Stimulated activated naive B cell treated with anti-CD40 and anti-IgM and Interleukin-4, amounts not matched to agents 10 μg/mL and 1 μg/mL and 100 μg/mL, for 72 hours (primary cell): ENCODE data around the gene TSHZ3.

ENCODE experiments used
- ATAC-seq, 2 donors: fragments of 150-1000 bp; cut with Tn5 transposase; replicated peaks; 2 replicates each; pipeline ENCODE4 v1.10.0; 2021; ENCODE audit warnings: moderate library complexity in 1 of 2
- DNase-seq: peaks from one replicate; pipeline ENCODE4 v3.0.0; 2021
- H3K27ac Mint-ChIP-seq: one replicate; pipeline ENCODE4 v1.8.0; 2022; ENCODE audit warnings: mild to moderate bottlenecking, mixed read lengths
- H3K27me3 Mint-ChIP-seq, 2 donors: one replicate each; pipeline ENCODE4 v1.8.0; 2022; ENCODE audit warnings: mixed read lengths in 2 of 2
- H3K36me3 Mint-ChIP-seq, 2 donors: one replicate each; pipeline ENCODE4 v1.8.0; 2022; ENCODE audit warnings: mixed read lengths in 2 of 2, mild to moderate bottlenecking in 1 of 2
- H3K4me1 Mint-ChIP-seq, 2 donors: one replicate each; pipeline ENCODE4 v1.8.0; 2022; ENCODE audit warnings: mixed read lengths in 2 of 2, mild to moderate bottlenecking in 1 of 2
- H3K4me3 Mint-ChIP-seq, 2 donors: one replicate each; pipeline ENCODE4 v1.8.0; 2022; ENCODE audit warnings: mild to moderate bottlenecking in 2 of 2, mixed read lengths in 2 of 2, moderate library complexity in 1 of 2
- H3K9me3 Mint-ChIP-seq, 2 donors: one replicate each; pipeline ENCODE4 v1.8.0; 2022; ENCODE audit warnings: mixed read lengths in 2 of 2, mild to moderate bottlenecking in 1 of 2

Gene TSHZ3

GRCh38 chr19:31337008-31337914 lies 12.0 kb downstream of the TSHZ3 start:
- H3K27ac Mint-ChIP-seq, result no peak overlapping the region
- peaks cover 46 to 72% of the 10 kb centered on the region in 2 donors for H3K27me3 Mint-ChIP-seq

GRCh38 chr19:31335716-31336115 lies 13.5 kb downstream of the TSHZ3 start:
- Mint-ChIP-seq H3K27ac (no peak overlapping the region), H3K4me1 (peaks cover 0 to 6% of the 10 kb centered on the region in 2 donors), H3K36me3 (peaks cover 0 to 2% of the 10 kb centered on the region in 2 donors), H3K9me3 (no peaks in the 10 kb centered on the region), H3K27me3 (peaks cover 39 to 60% of the 10 kb centered on the region in 2 donors), H3K4me3 (no peak overlapping the region)
- ATAC-seq (no peak), DNase-seq (no peak)

More at GRCh38 chr19:31337008-31337914, 12.0 kb downstream of the TSHZ3 start:
- no peaks in the 10 kb centered on the region for H3K9me3 Mint-ChIP-seq
- peaks cover 0 to 2% of the 10 kb centered on the region in 2 donors for H3K36me3 Mint-ChIP-seq
- H3K4me1 Mint-ChIP-seq, result peaks cover 0 to 6% of the 10 kb centered on the region in 2 donors
- H3K4me3 Mint-ChIP-seq, result no peak overlapping the region
- ATAC-seq, result no peak
- DNase-seq, result no peak

- Mint-ChIP-seq H3K27ac (no peak overlapping the region), H3K27me3 (peaks cover 34 to 53% of the 10 kb centered on the region in 2 donors), H3K4me1 (peaks cover 0 to 5% of the 10 kb centered on the region in 2 donors), H3K36me3 (peaks cover 0 to 2% of the 10 kb centered on the region in 2 donors), H3K4me3 (no peak overlapping the region), H3K9me3 (no peaks in the 10 kb centered on the region)
- ATAC-seq, result no peak
- DNase-seq, result no peak
These were observed 14.2 kb downstream of the TSHZ3 start for GRCh38 chr19:31334849-31335624.

GRCh38 chr19:31334101-31334848 lies 15.0 kb downstream of the TSHZ3 start:
- peaks cover 0 to 1% of the 10 kb centered on the region in 2 donors for H3K4me1 Mint-ChIP-seq
- peaks cover 0 to 2% of the 10 kb centered on the region in 2 donors for H3K36me3 Mint-ChIP-seq

GRCh38 chr19:31332096-31332495 lies 17.1 kb downstream of the TSHZ3 start:
- no peak for DNase-seq

More at GRCh38 chr19:31334101-31334848, 15.0 kb downstream of the TSHZ3 start:
- H3K27ac Mint-ChIP-seq, result no peak overlapping the region
- DNase-seq (no peak), ATAC-seq (no peak)
- H3K9me3 Mint-ChIP-seq, result no peaks in the 10 kb centered on the region
- H3K4me3 Mint-ChIP-seq, result no peak overlapping the region
- peaks cover 28 to 45% of the 10 kb centered on the region in 2 donors for H3K27me3 Mint-ChIP-seq

GRCh38 chr19:31331536-31331935 lies 17.7 kb downstream of the TSHZ3 start:
- Mint-ChIP-seq H3K27ac (no peak overlapping the region), H3K27me3 (peaks cover 9 to 28% of the 10 kb centered on the region in 2 donors), H3K36me3 (no peaks in the 10 kb centered on the region), H3K4me3 (no peak overlapping the region), H3K4me1 (no peaks in the 10 kb centered on the region), H3K9me3 (no peaks in the 10 kb centered on the region)
- no peak for ATAC-seq
- no peak for DNase-seq

More at GRCh38 chr19:31332096-31332495, 17.1 kb downstream of the TSHZ3 start:
- Mint-ChIP-seq H3K4me3 (no peak overlapping the region), H3K27me3 (peaks cover 12 to 28% of the 10 kb centered on the region in 2 donors), H3K9me3 (no peaks in the 10 kb centered on the region), H3K36me3 (no peaks in the 10 kb centered on the region), H3K4me1 (no peaks in the 10 kb centered on the region), H3K27ac (no peak overlapping the region)
- ATAC-seq, result no peak

- no peak overlapping the region for H3K27ac Mint-ChIP-seq
- no peak overlapping the region for H3K4me3 Mint-ChIP-seq
- DNase-seq, result no peak
- H3K36me3 Mint-ChIP-seq, result no peaks in the 10 kb centered on the region
- no peaks in the 10 kb centered on the region for H3K9me3 Mint-ChIP-seq
- H3K4me1 Mint-ChIP-seq, result no peaks in the 10 kb centered on the region
- peaks cover 8 to 21% of the 10 kb centered on the region in 2 donors for H3K27me3 Mint-ChIP-seq
- no peak for ATAC-seq
These were observed 18.5 kb downstream of the TSHZ3 start for GRCh38 chr19:31330761-31331160.

- Mint-ChIP-seq H3K27me3 (peaks cover 2 to 15% of the 10 kb centered on the region in 2 donors), H3K9me3 (no peaks in the 10 kb centered on the region), H3K4me1 (no peaks in the 10 kb centered on the region), H3K27ac (no peak overlapping the region), H3K4me3 (no peak overlapping the region), H3K36me3 (no peaks in the 10 kb centered on the region)
- ATAC-seq (no peak), DNase-seq (no peak)
These were observed 19.0 kb downstream of the TSHZ3 start for GRCh38 chr19:31330237-31330636.

GRCh38 chr19:31329819-31330218 lies 19.4 kb downstream of the TSHZ3 start:
- Mint-ChIP-seq H3K4me1 (no peaks in the 10 kb centered on the region), H3K36me3 (no peaks in the 10 kb centered on the region), H3K9me3 (no peaks in the 10 kb centered on the region), H3K27me3 (peaks cover 0 to 11% of the 10 kb centered on the region in 2 donors), H3K27ac (no peak overlapping the region), H3K4me3 (no peak overlapping the region)
- no peak for ATAC-seq
- no peak for DNase-seq

GRCh38 chr19:31328238-31328637 lies 21.0 kb downstream of the TSHZ3 start:
- Mint-ChIP-seq H3K4me1 (no peaks in the 10 kb centered on the region), H3K36me3 (no peaks in the 10 kb centered on the region), H3K27me3 (peaks cover 0 to 2% of the 10 kb centered on the region in 2 donors), H3K27ac (no peak overlapping the region), H3K4me3 (no peak overlapping the region), H3K9me3 (no peaks in the 10 kb centered on the region)
- DNase-seq, result no peak
- ATAC-seq, result no peak

GRCh38 chr19:31326329-31327028 lies 22.8 kb downstream of the TSHZ3 start:
- ATAC-seq (no peak), DNase-seq (no peak)
- no peak overlapping the region for H3K4me3 Mint-ChIP-seq
- H3K27me3 Mint-ChIP-seq, result no peaks in the 10 kb centered on the region
- no peaks in the 10 kb centered on the region for H3K36me3 Mint-ChIP-seq
- no peaks in the 10 kb centered on the region for H3K4me1 Mint-ChIP-seq
- H3K9me3 Mint-ChIP-seq, result no peaks in the 10 kb centered on the region
- H3K27ac Mint-ChIP-seq, result no peak overlapping the region

GRCh38 chr19:31325342-31325741 lies 23.9 kb downstream of the TSHZ3 start:
- no peaks in the 10 kb centered on the region for H3K27me3 Mint-ChIP-seq
- no peak overlapping the region for H3K27ac Mint-ChIP-seq
- DNase-seq (no peak), ATAC-seq (no peak)
- no peak overlapping the region for H3K4me3 Mint-ChIP-seq
- H3K36me3 Mint-ChIP-seq, result no peaks in the 10 kb centered on the region
- H3K4me1 Mint-ChIP-seq, result no peaks in the 10 kb centered on the region
- no peaks in the 10 kb centered on the region for H3K9me3 Mint-ChIP-seq

GRCh38 chr19:31319465-31319864 lies 29.8 kb downstream of the TSHZ3 start:
- Mint-ChIP-seq H3K36me3 (no peaks in the 10 kb centered on the region), H3K9me3 (no peaks in the 10 kb centered on the region), H3K4me3 (no peak overlapping the region), H3K27me3 (no peaks in the 10 kb centered on the region), H3K27ac (no peak overlapping the region), H3K4me1 (no peaks in the 10 kb centered on the region)
- no peak for ATAC-seq
- no peak for DNase-seq
